ENCODE measurements around the gene PPTC7.
"Not testable (repeated sequence)": the region's sequence is repeated elsewhere in the genome, so short reads cannot be mapped to it uniquely, and the experiment has no call there.

PPTC7 gene

DNA sequence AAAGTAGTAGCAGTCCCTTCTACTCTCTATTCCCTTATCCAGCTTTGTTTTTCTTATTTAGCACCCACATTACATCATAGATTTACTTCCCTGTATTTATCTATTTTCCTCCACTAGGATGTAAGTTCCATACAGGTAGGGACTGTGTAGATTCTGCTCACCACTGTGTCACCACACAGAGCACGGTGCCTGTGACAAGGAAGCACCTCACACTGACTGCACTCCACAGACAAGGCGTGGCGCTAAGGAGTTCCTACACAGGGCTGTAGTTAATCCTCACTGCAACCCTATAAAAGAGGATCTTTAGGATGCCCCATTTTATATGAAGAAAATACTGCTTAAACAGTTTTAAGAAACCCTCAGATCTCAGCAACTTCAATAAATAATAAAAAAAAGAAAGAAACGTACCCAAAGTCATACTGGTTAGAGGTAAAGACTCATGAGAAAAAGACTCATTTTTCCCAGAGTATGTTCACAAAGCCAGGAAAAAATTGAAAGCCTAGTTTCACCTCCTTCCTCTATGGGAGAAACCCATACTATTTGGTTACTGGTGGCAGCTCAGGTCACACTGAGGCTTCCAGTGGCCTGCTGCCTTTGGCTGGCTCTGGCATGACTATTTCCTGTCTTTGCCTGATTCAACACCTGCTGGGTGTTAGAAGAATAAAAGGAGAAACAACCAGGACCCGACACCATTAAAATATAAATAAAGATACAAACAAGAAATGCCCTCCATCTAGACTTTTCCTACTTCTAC lies 44.1 kb downstream of the PPTC7 start:
- intact Hi-C loops (cut with DNase I) = no loop called here
- DNase-seq = no peak

DNA sequence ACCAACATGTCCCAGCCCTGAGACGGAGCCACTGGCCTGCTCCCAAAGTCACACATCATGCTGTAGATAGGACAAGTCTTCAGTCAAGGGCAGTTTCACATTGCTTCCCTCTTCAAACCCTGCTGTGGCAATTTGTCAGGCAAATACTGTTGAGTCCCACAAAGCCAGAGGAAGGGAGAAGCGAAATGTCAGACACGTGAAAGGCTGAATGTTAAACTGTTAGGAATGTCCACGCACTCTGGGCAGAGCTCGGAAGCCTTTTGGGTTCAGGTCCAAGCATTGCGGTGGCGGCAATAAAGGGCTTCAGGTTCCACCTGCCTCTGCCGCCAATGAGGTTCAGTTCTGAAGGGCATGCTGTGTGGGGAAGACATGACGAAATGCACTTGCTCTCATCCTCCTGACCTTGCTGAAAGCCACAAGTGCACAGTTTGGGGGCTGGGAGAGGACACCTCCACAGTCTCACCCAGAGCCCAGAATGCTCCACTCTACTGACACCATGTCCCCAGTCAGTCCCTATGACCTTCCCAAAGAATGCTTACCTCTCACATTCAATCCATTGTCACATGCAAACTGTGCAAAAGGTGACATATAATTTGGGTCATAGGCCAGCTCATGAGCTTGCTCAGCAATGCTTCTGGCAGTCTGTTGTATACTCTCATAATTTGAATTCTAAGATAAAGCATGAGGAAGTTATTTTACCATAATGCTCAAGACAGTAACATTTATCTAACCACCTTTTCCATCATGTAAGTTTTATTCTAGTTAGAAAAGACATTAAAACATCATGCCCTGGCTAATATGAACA lies 45.3 kb downstream of the PPTC7 start:
- intact Hi-C loops (cut with DNase I) = no loop called here
- no peak for DNase-seq

DNA sequence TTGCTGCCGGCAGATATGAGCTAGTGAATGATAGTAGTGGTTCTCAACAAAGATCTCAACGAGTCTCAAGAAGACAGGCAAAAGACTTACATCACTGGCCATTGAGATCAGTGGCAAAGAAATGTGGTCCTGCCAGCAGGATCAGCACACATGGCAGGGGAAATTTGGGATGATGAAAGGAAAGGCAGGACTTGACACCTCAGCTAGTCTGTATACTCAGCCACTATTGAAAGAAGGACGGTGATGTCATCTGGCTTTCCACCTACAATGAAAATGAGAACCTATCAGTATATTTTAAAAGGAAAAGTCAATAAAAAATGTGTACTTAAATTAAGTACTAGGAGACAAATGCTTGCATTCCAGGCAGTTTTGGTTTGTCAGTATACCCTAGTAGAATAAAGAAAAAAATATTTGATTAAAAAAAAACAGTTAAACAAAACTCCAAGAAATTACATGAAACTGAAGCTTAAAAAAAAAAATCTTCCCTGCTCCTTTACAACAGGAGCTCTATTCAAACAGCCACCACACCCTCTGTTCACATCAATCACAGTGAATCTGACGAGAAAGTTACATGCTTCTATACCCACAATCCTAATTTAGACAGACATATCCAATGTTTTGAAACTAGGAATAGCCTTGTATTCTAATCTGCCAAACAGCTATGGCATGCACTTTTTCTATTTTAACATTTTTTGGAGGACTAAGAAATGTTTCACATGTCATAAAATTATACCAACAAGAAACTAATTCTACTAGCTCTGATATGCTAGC lies 46.1 kb downstream of the PPTC7 start:
- DNase-seq = no peak
- intact Hi-C loops (cut with DNase I) = no loop called here

DNA sequence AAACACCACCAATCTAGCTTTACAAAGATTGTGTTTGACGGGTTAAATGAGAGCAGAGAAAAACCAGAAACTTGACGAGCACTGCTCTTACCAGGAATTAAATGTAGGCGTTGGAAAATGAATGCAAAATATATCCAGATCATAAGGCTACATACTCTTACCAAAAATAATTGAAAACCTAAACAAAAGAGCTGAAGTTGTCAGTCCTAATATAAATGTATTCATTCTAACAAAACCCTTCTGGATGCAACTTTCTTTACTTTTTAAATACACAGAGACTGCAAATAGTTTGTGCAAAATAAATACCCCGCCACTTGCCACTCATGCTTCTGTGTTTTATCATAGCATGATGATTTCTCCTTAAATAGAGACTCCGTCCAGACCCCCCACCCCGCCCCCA lies 48.3 kb downstream of the PPTC7 start:
- intact Hi-C loops (cut with DNase I) = no loop called here
- DNase-seq = no peak

DNA sequence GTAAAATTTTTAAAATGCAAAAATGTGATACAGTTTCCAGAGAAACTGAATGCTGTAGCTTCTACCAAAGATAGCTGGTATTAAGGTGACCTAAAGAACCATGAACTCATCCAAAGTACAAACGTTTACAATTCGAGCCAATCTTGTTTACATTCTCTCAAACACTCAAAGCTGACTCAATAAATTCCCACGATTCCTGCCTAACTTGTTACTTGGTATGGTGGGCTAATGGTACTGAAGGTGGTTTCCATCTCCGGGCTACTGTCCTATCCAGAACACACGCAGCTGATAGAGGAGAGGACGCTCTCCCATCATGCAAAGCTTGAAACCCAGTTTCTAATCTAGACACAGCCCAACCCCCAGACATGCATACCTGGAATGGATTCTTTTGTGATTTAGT lies 49.5 kb downstream of the PPTC7 start:
- DNase-seq = no peak
- intact Hi-C loops (cut with DNase I) = no loop called here

DNA sequence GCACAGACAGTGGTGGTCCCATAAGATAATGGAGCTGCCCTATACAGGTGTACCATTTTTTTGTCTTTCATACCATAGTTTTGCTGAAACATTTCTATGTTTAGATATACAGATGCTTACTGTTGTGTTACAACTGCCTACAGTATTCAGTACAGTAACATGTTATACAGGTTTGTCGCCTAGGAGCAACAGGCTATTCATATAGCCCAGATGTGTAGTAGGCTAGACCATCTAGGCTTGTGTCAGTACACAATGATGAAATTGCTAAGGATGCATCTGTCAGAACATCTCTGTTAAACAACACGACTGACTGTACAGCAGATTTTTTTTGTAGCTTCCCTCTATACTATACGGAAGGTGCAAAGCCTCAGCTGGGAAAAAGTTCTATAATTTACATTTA lies 50.5 kb downstream of the PPTC7 start:
- intact Hi-C loops (cut with DNase I) = no loop called here
- DNase-seq = no peak

DNA sequence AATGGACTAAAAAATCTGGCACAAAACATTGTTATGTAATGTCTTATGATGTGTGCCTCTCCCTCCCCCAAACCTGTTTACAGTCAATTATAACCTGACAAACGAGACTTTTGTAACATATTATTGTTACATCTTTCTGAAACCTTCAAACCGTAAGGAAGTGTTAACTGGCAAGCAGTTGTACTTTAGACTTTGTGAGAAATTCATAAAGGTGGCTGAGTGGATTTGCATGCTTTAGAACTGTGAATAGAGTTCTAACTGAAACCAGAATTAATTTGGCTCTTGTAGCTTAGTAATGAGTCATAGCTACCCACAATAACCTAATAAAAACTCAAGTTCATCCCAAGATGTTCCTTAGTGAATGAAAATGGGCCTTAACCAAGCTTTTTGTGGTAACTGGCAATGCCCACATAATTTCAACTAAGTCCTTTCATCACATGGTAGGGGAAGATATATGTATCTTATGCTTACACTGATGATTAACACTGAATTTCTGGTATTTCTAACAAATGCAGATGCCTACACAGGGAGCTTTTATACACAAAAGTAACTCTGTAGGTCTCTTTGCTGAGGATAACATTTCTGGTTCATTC lies 51.3 kb downstream of the PPTC7 start:
- intact Hi-C loops (cut with DNase I) = no loop called here
- no peak for DNase-seq

DNA sequence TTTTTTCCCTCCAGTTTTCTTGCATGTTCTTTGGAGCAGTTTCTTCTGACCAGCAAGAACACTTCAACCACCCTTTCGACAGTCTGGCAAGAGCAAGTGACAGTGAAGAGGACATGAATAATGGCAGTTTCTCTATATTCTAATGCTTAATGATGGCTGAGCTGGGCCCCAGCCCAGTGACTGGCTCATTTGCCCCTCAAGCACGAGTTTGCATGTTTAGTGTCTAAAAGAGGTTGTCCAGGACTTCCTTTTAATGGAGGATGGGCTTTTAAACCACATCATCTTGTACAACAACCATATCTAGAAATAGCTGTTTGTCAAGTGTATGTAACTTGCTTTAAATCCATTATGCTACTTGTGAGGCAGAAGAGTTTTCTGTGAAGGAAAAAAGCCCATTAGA lies 52.6 kb downstream of the PPTC7 start:
- intact Hi-C loops (cut with DNase I) = no loop called here
- DNase-seq = no peak

DNA sequence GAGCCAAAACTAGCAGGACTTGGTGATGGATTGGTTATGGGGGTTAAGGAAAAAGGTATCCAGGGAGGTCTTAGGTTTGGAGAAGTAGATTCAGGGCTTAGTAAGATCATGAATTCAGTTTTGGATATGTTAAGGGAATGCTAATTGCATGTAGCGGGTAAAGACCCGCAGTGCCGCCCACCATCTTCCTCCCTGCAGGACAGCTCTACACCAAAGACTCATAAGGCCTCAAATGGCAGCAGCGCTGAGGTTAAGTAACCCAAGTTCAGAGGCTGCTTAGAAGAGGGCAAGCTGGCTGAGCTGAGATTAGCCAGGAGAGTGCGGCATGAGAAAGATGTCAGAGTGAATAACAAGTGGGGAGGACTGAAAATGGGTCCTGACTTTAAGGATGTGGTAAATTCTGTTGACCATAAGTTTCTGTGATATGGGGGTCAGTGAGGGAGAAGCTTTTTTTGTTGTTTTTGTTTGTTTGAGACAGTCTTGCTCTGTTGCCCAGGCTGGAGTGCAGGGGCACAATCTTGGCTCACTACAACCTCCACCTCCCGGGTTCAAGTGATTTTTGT lies 54.8 kb downstream of the PPTC7 start:
- intact Hi-C loops (cut with DNase I) = no loop called here
- no peak for DNase-seq

DNA sequence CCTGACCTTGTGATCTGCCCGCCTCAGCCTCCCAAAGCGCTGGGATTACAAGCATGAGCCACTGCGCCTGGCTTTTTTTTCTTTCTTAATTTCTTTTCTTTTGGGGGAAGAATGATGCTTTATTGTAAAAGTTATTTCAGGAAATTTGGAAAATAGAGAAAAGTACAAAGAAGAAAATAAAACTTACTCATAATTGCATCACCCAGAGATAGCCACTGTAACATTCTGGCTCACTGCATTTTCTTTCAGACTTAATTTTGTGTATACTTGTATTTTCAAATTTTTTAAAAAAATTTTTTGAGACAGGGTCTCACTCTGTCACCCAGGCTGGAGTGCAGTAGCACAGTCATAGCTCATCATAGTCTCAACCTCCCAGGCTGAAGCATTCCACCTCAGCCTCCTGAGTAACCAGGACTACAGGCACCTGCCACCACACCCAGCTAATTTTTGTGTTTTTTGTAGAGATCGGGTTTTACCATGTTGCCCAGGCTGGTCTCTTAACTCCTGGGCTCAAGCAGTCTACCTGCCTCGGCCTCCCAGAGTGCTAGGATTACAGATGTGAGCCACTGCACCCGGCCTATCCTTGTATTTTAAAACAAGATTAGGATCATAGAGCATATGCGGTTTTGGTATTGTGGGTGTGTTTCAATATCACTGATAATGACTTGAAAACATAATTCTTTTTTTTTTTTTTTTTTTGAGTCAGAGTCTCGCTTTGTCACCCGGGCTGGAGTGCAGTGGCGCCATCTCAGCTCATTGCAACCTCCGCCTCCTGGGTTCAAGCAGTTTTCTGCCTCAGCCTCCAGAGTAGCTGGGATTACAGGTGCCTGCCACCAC lies 62.0 kb downstream of the PPTC7 start:
- intact Hi-C loops (cut with DNase I); DNase-seq: not testable (repeated sequence)

DNA sequence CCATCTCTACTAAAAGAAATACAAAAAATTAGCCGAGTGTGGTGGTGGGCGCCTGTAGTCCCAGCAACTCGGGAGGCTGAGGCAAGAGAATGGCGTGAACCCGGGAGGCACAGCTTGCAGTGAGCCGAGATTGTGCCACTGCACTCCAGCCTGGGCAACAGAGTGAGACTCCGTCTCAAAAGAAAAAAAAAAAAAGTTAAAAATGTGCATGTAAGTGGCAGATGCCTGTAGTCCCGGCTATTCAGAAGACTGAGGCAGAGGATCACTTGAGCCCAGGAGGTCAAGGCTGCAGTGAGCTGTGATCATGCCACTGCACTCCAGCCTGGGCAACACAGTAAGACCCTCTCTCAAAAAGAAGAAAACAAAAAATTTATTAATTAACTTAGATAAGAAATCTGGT lies 65.1 kb downstream of the PPTC7 start:
- DNase-seq; intact Hi-C loops (cut with DNase I): not testable (repeated sequence)

DNA sequence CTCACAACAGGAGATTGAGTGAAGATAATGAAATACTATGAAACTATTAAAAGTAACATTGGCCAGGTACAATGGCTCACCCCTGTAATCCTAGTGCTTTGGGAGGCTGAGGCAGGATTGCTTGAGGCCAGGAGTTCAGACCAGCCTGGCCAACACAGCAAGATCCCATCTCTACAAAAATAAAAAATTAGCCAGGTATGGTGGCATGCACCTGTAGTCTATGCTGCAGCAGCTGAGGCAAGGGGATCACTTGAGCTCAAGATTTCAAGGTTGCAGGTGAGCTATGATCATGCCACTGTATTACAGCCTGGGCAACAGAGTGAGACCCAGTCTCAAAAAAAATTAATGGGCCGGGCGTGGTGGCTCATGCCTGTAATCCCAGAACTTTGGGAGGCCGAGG lies 66.1 kb downstream of the PPTC7 start:
- intact Hi-C loops (cut with DNase I) = no loop called here
- no peak for DNase-seq

DNA sequence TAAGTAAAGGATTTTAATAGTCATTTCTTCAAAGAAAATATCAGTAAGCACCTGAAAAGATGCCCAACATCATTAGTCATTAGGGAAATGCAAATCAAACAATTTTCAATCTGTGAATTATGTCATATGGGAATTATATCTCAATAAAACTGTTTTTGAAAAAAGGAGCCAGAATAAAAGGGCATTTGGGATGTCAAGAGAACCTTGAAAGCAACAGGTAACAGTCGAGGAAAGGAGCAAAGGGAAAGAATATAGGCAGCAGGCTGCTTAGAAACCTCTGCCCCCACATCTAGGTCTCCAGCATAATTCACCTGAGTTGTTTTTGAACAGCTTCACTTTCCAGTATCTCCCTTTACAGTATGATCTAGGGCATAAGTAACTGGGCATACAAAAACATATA lies 68.8 kb downstream of the PPTC7 start:
- intact Hi-C loops (cut with DNase I) = no loop called here
- DNase-seq = no peak

DNA sequence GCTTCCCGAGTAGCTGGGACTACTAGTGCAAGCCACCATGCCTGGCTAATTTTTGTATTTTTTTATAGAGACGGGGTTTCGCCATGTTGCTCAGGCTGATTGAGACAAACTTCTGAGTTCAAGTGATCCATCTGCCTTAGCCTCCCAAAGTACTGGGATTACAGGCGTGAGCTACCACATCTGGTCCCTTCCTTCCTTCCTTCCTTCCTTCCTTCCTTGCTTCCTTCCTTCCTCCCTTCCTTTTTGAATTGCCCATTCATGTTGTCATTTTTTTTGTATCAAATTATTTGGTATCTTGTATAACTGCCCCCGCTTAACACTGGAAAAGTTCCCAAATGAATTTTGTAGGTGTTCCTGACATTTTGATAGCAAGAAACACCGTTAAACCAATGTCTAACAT lies 69.3 kb downstream of the PPTC7 start:
- intact Hi-C loops (cut with DNase I) = no loop called here
- no peak for DNase-seq

DNA sequence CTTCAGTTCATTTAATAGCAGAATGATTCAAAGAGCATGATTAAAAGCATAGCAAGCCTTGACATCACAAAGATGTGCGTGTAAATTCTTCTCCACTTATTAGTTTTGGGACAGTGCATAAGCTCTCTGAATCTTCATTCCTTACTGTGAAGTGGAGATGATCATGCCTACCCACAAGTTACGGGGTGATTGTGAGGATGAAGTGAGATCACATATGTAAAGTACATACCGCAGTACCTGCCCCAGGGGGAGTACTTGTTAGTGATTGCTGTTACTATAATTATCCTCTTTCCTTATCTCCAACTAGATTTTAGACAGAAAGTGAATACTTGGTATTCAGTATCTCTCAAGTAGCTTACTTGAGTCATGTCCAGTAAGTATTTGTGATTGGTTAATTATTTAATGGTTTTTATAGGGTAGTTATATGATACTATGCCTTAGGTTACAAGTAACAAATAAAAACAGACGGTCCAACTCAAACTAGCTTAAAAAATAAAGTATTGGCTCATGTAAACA lies 75.0 kb downstream of the PPTC7 start:
- intact Hi-C loops (cut with DNase I) = no loop called here
- no peak for DNase-seq

DNA sequence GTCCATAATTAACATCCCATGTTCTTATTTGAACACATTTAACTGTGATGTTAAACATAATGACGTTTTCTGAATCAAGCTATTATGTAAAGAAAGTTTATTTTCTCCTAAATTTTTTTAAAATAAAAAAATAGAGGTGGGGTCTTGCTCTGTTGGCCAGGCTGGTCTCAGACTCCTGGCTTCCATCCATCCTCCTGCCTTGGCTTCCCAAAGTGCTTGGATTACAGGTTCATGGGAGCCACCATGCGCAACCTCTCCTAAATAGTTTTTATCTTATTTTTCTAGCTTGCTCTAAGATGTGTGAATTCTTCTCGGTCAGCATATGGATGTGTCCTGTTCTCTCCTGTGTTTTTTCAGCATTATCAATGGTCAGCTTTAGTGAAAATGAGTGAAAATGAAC lies 77.8 kb downstream of the PPTC7 start:
- intact Hi-C loops (cut with DNase I) = no loop called here
- no peak for DNase-seq

DNA sequence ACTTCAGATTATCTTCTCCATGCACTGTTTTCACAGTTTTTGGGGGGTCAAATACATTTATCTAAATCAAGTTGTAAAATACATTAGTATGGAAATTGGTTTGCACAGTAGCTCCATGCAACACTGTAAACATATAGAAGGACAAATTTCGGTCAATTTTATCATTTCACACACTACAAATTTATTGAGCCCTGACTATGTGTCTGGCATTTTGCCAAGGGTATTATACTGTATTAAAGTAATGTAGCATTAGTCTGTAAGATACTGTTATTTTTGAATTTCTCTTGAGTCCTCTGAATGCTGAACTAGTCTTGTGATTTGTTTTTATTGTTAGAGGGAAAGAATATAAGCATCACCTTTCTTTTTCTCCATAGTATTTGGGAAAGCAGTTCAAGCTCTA lies 79.7 kb downstream of the PPTC7 start:
- intact Hi-C loops (cut with DNase I) = loop anchor here (5.0 kb wide), 3 partner anchors 51 to 99 kb away; partner anchors contain the start of genes ARPC3 and PPTC7
- no peak for DNase-seq

DNA sequence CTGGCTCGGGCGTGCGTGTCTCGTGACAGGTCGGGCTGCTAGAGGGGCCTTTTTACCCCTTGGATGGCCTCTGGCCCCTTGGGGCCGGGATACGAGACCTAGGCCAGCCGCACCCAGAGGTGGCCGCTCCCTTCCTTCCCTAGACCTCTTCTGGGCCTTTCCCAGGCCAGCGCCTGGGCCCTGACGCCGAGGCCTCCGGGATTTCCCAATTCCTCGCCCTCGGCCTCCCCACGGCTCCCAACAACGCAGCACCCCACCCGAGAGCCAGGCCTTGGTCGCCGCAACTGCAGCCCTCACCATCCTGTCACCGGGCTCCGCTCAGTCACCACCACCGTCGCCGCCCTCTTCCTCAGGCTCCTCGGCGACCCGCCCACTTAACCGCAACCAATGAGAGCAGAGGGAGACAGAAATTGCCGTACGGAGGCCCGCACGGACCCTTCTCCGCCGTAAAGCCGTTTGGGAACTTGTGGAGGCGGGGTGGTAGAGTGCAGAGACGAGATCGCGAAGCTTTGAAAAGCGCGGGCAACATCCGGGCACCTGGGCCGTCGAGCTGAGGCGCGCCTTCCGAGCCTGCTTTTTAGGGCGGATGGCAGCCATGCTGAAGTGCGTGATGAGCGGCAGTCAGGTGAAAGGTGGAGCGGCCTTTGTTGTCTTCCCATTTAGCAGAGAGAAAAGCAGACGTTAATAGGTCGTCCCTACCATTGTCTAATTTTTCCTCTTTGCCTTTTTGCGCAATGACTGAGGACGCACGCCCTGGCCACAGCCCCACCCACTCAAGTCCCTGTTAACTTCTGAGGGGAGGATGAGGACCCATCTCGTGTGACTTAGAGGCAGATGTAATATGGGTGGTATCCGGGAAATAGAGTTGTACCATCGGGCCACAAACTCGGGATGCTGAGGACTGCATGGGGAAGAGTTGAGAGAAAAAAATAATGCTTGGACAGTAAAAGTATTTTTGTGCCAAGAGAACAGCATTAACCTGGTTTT lies 81.1 kb downstream of the PPTC7 start, which contains the start of the genes RAD9B and VPS29:
RAD9B (plus strand) TSS at position 580 of the 987 bp plus-strand sequence; CDS start at position 587, 7 bp downstream.
VPS29 (minus strand) TSS at position 360 of the 987 bp plus-strand sequence; CDS start at position 300, 60 bp downstream.
- DNase-seq = peak; percentile 95 to 99 (median 97)
- intact Hi-C loops (cut with DNase I) = loop anchor here (1.0 to 5.0 kb wide), 4 partner anchors 34 to 100 kb away; partner anchors contain the start of genes ARPC3, FAM216A, GPN3 and PPTC7

Measured in posterior cingulate gyrus (tissue), 11 donors.